Mammary epithelial cell (primary cell): ENCODE measurements around the gene TRIM50.
"Not testable (repeated sequence)": the region's sequence is repeated elsewhere in the genome, so short reads cannot be mapped to it uniquely, and the experiment has no call there.

Experiments used
- CTCF ChIP-seq, 2 donors: IDR thresholded peaks in 1 of 2; conservative IDR thresholded peaks in 1 of 2; 2 replicates each; pipeline ENCODE4 v1.5.1; 2011 to 2012; ENCODE audit warnings: inconsistent platforms in 2 of 2, low read length in 2 of 2, mild to moderate bottlenecking in 2 of 2, control low read depth in 1 of 2, low read depth in 1 of 2; ENCODE audit not compliant: insufficient read depth in 1 of 2; ENCODE audit errors: extremely low read depth in 1 of 2
- EZH2 ChIP-seq: IDR thresholded peaks from 2 replicates; pipeline ENCODE4 v1.6.1; 2012; ENCODE audit warnings: low read length, inconsistent platforms, borderline replicate concordance

DNA sequence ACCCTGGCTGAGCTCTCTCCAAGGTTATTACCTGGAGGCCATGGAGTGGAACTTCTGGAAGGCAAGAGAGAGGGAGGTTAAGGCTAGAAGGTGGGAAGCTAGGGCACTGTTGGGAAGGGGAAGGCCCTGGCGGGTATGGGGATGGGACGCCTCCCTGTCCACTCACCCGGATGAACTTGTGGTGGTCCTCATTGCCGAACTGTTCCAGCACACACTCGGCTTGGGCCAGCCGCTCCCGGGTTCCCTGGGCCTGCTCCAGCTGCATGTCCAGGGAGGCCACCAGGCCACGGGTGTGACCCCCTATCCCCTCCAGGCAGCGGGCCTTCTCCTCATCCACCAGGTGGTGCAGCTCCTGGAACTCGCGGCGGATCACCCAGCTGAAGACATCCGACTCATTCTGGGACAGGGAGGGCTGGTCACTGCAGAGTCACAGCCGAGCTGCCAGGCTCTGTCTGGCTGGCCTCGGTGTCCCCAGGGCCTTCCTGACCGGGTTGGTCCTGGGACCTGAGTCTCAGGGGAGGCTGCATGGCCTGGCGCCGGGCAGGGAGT lies 9.2 kb downstream of the TRIM50 start:
- not testable (repeated sequence) for TF ChIP-seq EZH2; CTCF (conservative IDR thresholded peaks at IDR 0.05 in 1 of 2, IDR thresholded peaks at IDR 0.05 in 1 of 2; ENCODE audit: extremely low read depth in 1 of 2, insufficient read depth in 1 of 2, low read depth in 1 of 2, low read length in 2 of 2)
